CD4-positive, alpha-beta T cell treated with Interleukin-17A for 1 hour (primary cell): ENCODE measurements around the gene POLR2A.

Experiments
- DNase-seq: peaks from one replicate; pipeline ENCODE4 v3.0.0-alpha.2; 2020

POLR2A gene

DNA sequence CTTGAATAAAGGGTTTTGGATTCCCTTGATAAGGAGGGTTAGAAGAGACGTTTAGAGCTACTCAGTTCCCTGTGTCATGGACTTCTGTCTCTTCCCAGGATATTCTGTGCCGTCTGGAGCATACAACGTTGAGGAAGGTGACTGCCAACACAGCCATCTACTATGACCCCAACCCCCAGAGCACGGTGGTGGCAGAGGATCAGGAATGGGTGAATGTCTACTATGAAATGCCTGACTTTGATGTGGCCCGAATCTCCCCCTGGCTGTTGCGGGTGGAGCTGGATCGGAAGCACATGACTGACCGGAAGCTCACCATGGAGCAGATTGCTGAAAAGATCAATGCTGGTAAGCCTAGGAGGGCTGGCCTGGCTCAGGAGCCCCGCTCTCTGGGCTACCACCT is 24.7 kb downstream of the POLR2A start:
- DNase-seq, result no peak

GRCh38 chr17:7509937-7510336 is 25.8 kb downstream of the POLR2A start:
- no peak for DNase-seq

DNA sequence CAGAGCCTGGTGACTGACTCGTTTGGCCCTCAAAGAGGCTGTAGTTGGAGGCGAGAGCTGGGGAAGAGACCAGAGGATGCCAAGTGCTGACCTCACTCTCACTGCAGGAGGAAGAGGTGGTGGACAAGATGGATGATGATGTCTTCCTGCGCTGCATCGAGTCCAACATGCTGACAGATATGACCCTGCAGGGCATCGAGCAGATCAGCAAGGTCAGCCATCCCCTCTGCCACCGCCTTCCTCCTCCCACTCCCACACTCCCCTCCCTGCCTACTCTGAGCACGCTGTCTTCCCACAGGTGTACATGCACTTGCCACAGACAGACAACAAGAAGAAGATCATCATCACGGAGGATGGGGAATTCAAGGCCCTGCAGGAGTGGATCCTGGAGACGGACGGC is 26.9 kb downstream of the POLR2A start:
- no peak for DNase-seq

GRCh38 chr17:7512105-7512504 is 27.9 kb downstream of the POLR2A start:
- DNase-seq, result no peak

DNA sequence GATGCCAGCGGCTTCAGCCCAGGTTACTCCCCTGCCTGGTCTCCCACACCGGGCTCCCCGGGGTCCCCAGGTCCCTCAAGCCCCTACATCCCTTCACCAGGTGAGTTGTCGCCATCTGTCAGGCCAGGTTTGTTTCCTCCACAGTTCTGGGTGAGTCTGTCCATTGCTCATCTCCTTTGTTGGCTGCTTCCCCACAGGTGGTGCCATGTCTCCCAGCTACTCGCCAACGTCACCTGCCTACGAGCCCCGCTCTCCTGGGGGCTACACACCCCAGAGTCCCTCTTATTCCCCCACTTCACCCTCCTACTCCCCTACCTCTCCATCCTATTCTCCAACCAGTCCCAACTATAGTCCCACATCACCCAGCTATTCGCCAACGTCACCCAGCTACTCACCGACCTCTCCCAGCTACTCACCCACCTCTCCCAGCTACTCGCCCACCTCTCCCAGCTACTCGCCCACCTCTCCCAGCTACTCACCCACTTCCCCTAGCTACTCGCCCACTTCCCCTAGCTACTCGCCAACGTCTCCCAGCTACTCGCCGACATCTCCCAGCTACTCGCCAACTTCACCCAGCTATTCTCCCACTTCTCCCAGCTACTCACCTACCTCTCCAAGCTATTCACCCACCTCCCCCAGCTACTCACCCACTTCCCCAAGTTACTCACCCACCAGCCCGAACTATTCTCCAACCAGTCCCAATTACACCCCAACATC is 28.8 kb downstream of the POLR2A start:
- no peak for DNase-seq

- DNase-seq, result no peak
Observed at GRCh38 chr17:7513850-7514419, 29.8 kb downstream of the POLR2A start.

GRCh38 chr17:7515911-7516610 is 31.9 kb downstream of the POLR2A start:
- DNase-seq, result no peak

DNA sequence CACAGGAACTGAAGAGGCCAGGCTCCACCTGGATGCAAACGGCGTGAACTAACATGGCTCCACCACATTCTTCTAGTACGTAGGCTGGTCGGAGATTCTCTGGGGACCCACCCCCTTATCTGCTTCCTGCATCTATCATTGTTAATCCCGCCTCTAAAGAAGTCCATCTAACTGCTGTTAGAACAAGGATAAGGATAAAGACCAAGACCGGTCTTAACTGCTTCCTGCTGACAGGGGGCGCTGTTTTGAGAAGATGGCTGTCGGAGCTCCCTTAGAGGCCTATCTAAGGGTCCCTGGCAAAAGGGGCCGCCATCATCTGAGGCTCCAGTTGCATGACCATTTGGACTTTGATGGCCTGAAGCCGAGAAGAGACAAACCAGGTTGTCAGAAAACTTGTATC is 38.9 kb downstream of the POLR2A start:
- DNase-seq, result peak; percentile 72

GRCh38 chr17:7528842-7529241 is 44.7 kb downstream of the POLR2A start:
- DNase-seq, result no peak

- DNase-seq, result no peak
Observed at GRCh38 chr17:7530023-7530900, 46.1 kb downstream of the POLR2A start.

DNA sequence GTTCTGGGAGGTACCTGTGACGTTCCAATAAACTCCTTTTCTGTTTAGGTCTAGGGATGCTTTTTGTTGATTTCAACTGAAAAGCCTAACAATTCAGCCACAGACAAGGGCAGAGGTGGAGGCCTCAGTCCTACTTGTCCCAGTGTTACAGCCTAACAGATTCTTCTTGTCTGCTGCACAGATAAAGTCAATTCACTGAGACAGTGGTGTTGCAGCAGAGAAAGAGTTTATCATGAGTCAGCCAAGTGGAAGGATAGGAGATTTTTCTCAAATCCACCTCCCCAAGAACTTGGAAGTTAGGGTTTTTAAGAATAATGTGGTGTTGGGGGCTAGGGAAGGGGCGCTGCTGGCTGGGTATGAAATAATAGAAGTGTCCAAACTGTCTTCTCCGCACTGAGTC is 53.9 kb downstream of the POLR2A start:
- DNase-seq, result no peak

DNA sequence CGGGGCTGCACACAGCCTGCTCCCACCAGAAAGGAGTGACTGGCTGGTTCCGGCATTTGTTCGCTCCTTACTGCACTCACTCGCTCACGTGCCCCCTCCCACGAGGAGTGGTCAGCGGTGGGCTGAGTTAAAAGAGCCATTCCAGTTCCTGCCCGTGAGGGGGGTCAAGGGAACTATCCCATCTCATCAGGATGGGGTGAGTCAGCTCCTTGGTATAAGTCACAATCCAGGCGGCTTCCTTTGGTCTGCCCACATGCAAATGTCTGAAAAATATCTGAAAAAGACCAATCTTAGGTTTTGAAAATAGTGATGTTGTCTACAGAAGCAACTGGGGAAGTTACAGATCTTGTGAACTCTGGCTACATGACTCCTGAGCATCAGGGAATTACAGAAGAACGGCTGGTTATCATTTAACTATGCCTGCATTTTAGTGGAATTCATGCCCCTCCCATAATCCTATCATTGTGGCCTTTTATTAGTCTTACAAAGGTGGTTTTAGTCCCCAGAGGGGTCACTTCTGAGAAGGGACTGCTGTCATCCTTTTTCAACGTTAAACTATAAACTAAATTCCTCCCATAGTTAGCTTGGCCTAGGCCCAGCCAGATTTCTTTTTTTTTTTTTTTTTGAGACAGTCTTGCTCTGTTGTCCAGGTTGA is 54.9 kb downstream of the POLR2A start:
- DNase-seq, result no peak

DNA sequence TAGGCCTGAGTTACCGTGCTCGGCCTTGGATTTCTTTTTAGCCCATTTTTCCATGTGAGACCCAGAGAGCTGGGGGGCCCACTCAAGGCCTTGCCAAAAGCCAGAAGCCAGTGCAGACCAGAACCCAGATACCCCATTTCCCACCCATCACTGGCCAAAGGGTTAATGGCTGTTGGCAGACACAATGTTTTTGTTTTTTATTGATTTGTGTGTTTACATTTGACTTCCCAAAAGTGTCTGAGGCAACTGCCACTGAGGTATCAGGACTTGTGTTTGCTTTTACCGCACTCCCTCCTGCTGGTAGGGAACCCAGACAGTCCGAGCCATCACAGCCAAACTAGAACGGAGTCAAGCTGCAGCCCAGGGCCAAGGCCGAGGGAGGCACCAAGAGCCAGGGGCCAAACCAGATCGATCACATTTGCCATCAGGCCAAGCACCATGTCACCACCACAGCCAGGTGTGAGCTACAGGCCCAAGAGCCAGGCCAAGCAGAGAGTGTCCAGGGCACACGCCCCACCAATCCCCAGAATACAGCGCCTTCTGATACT is 57.0 kb downstream of the POLR2A start:
- DNase-seq, result no peak

DNA sequence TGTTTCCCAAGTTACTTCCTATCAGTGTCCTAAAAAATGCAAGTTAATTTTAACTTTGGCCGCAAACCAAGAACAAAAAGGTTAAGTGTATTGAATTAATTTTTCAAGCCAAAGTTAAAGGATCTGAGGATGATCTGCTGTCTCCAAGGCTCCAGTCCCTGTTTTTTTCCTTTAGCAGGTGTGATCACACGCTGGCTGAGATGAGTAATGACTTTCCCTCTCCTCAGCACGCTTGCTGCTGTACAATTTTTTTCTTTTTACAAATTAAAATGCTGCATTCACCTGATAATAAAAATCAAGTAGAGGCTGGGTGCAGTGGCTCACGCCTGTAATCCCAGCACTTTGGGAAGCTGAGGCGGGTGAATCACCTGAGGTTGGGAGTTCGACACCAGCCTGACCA is 60.7 kb downstream of the POLR2A start:
- DNase-seq, result no peak

- DNase-seq, result peak; percentile 64
Observed at GRCh38 chr17:7548585-7549400, 64.6 kb downstream of the POLR2A start, which contains the start of gene TNFSF12. Gene TNFSF12 (plus strand): TSS chr17:7549058. CDS start chr17:7549154, 96 bp downstream.
